GM12878 (cell line): ENCODE measurements around the gene GRM3. TPM values are rescaled to one million over a fixed set of nuclear protein-coding genes. Genes with fewer than 3 reads are reported as not detected.

Source experiments
- CBFB ChIP-seq: IDR thresholded peaks from 2 replicates; pipeline ENCODE4 v1.6.1; 2016; ENCODE audit warnings: antibody characterized with exemption, low read depth
- CBX5 ChIP-seq: sonication (generic); IDR thresholded peaks from 2 replicates; pipeline ENCODE4 v1.6.1; 2016; ENCODE audit warnings: low read depth, moderate library complexity, mild to moderate bottlenecking, inconsistent platforms
- CREM ChIP-seq: IDR thresholded peaks from 2 replicates; pipeline ENCODE4 v1.6.1; 2014; ENCODE audit warnings: antibody characterized with exemption, low read depth
- CUX1 ChIP-seq: IDR thresholded peaks from 2 replicates; pipeline ENCODE4 v1.6.1; 2012; ENCODE audit warnings: improper control_type of control experiment, low read depth, low read length; ENCODE audit not compliant: insufficient replicate concordance
- HDAC6 ChIP-seq: fragments of 200-600 bp; sonication (generic); IDR thresholded peaks from one replicate; pipeline ENCODE4 v1.8.0; 2017; ENCODE audit warnings: antibody characterized with exemption; ENCODE audit not compliant: unreplicated experiment
- IKZF1 ChIP-seq: fragments of 450-650 bp; conservative IDR thresholded peaks from 2 replicates; pipeline ENCODE4 v1.6.1; 2017; ENCODE audit warnings: antibody characterized with exemption, mild to moderate bottlenecking
- MEF2A ChIP-seq: IDR thresholded peaks from 2 replicates; pipeline ENCODE4 v1.6.1; 2011; ENCODE audit warnings: low read depth, mild to moderate bottlenecking, low read length, moderate library complexity; ENCODE audit not compliant: insufficient read depth
- MEF2B ChIP-seq: fragments of 450-650 bp; IDR thresholded peaks from 2 replicates; pipeline ENCODE4 v1.6.1; 2018; ENCODE audit warnings: mild to moderate bottlenecking, moderate library complexity; ENCODE audit not compliant: partially characterized antibody, poor library complexity, severe bottlenecking
- NFIC ChIP-seq: IDR thresholded peaks from 2 replicates; pipeline ENCODE4 v1.6.1; 2012; ENCODE audit warnings: low read depth, mild to moderate bottlenecking, inconsistent platforms, low read length, moderate library complexity
- REST ChIP-seq: IDR thresholded peaks from 2 replicates; pipeline ENCODE4 v1.6.1; 2012; ENCODE audit warnings: mild to moderate bottlenecking, low read depth, low read length
- SREBF2 ChIP-seq: IDR thresholded peaks from 2 replicates; pipeline ENCODE4 v1.6.1; 2012; ENCODE audit warnings: mild to moderate bottlenecking, low read length
- TCF7 ChIP-seq: IDR thresholded peaks from 2 replicates; pipeline ENCODE4 v1.6.1; 2014; ENCODE audit warnings: antibody characterized with exemption, borderline replicate concordance
- USF2 ChIP-seq: IDR thresholded peaks from 2 replicates; pipeline ENCODE4 v1.6.1; 2011; ENCODE audit warnings: low read depth, low read length, improper control_type of control experiment, borderline replicate concordance
- polyA plus RNA-seq, 11 experiments: library from polyadenylated mRNA; depleted of rRNA in 4 of 11; unstranded in 6 of 11; stranded (reverse) in 5 of 11; fragments of >200 nt; fragmentation: Nextera tagmentation in 4 of 11; fragmentation: Illumina TruSeq in 1 of 11; extraction: Ambion mirVana in 4 of 11; extraction: Trizol in 1 of 11; gene quantifications; 1 replicate in 1 of 11; 2 replicates in 10 of 11; pipeline versions ENCODE4 v1.2.1 to v1.2.3, GENCODE V29; 2011 to 2016; ENCODE audit warnings: inconsistent platforms in 2 of 11, missing spikeins in 2 of 11, low read depth in 1 of 11
- total RNA-seq, 4 experiments: library from RNA; depleted of rRNA in 3 of 4; stranded (reverse); fragments of >200 nt in 3 of 4; fragmentation: Illumina TruSeq in 1 of 4; extraction: Trizol in 1 of 4; gene quantifications; 2 replicates each; pipeline versions ENCODE4 v1.2.1 to v1.2.3, GENCODE V29; 2013 to 2021
- TF ChIP-seq, protein P1 (sequence below): IDR thresholded peaks from 2 replicates; pipeline ENCODE4 v1.6.1; 2012; ENCODE audit warnings: low read depth, low read length, improper control_type of control experiment

The GRM3 gene
- total and polyA plus RNA-seq, 10 of the 15 experiments (the other 5 are each of a cell fraction or from before 2014, with no cell fraction given) = 0.03 to 0.49 (median 0.15) TPM; not detected in 1

GRCh38 chr7:86788948-86789347 lies 145.2 kb downstream of the GRM3 start (continued):
- TF ChIP-seq CUX1 = no peak
- TF ChIP-seq CREM = peak; percentile 67; the same call in 1 of the 2 replicates
- TF ChIP-seq, protein P1, sequence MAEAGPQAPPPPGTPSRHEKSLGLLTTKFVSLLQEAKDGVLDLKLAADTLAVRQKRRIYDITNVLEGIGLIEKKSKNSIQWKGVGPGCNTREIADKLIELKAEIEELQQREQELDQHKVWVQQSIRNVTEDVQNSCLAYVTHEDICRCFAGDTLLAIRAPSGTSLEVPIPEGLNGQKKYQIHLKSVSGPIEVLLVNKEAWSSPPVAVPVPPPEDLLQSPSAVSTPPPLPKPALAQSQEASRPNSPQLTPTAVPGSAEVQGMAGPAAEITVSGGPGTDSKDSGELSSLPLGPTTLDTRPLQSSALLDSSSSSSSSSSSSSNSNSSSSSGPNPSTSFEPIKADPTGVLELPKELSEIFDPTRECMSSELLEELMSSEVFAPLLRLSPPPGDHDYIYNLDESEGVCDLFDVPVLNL = no peak
- TF ChIP-seq CBX5 = 0 out of 2 replicates have a peak, but pooled peaks have one; percentile 23
- peak; percentile 73 for TF ChIP-seq CBFB
- TF ChIP-seq MEF2B = peak; percentile 59
- TF ChIP-seq USF2 = no peak
- TF ChIP-seq NFIC = peak; percentile 77
- no peak for TF ChIP-seq HDAC6
- peak; percentile 94 for TF ChIP-seq MEF2A
- no peak for TF ChIP-seq IKZF1
- TF ChIP-seq REST = no peak
- TF ChIP-seq SREBF2 = no peak
- peak; percentile 28; the same call in 1 of the 2 replicates for TF ChIP-seq TCF7
